SK-N-SH (cell line): ENCODE results near the gene ABHD16A. TPM values are rescaled to one million over a fixed set of nuclear protein-coding genes. Genes with fewer than 3 reads are reported as not detected.

Experiments used
- CTCF ChIA-PET: fragments of 300-600, 350-600 bp; formaldehyde crosslinking; extraction: SDS; loops from one replicate; lab custom pipeline; 2021; lab: Yijun Ruan, JAX
- POLR2A ChIA-PET: fragments of 350-600 bp; sonication (Branson Sonifier 250); formaldehyde crosslinking; extraction: SDS; loops from one replicate; lab custom pipeline; 2020; ENCODE audit warnings: antibody characterized with exemption, inconsistent platforms; lab: Yijun Ruan, JAX
- DNase-seq: peaks from one replicate; pipeline ENCODE4 v3.0.0; 2012
- H2AFZ ChIP-seq: fragments of 200-600 bp; sonication (generic); 2 replicates; pipeline ENCODE4 v1.8.1; 2016; ENCODE audit warnings: antibody characterized with exemption, mild to moderate bottlenecking, low read depth
- H3F3A ChIP-seq: fragments of 200-600 bp; sonication (generic); replicated peaks from 2 replicates; pipeline ENCODE3; 2016; ENCODE audit warnings: antibody characterized with exemption, mild to moderate bottlenecking; ENCODE audit not compliant: insufficient read depth
- H3K27ac ChIP-seq, 2 experiments: fragments of 200-500 bp in 1 of 2; fragments of 200-600 bp in 1 of 2; sonication (Bioruptor generic) in 1 of 2; sonication (generic), shearing (Covaris generic) in 1 of 2; 2 replicates each; pipeline versions ENCODE4 v1.5.1 to v1.6.1; 2014 to 2016; ENCODE audit warnings: low read depth in 2 of 2, inconsistent platforms in 1 of 2, low read length in 1 of 2, mild to moderate bottlenecking in 1 of 2, mixed read lengths in 1 of 2
- H3K27me3 ChIP-seq: fragments of 200-600 bp; sonication (generic), shearing (Covaris generic); 2 replicates; pipeline ENCODE4 v1.6.1; 2016; ENCODE audit warnings: mixed run types; ENCODE audit not compliant: insufficient read depth
- H3K36me3 ChIP-seq, 2 experiments: fragments of 200-500 bp in 1 of 2; fragments of 200-600 bp in 1 of 2; sonication (Bioruptor generic) in 1 of 2; sonication (generic) in 1 of 2; replicated peaks in 1 of 2; 2 replicates each; pipeline versions ENCODE3 to v1.5.1; 2014 to 2016; ENCODE audit warnings: low read length in 1 of 2, mild to moderate bottlenecking in 1 of 2; ENCODE audit not compliant: insufficient read depth in 2 of 2, control insufficient read depth in 1 of 2
- H3K4me1 ChIP-seq, 2 experiments: fragments of 200-500 bp in 1 of 2; fragments of 200-600 bp in 1 of 2; sonication (Bioruptor generic) in 1 of 2; sonication (generic), shearing (Covaris generic) in 1 of 2; 2 replicates each; pipeline versions ENCODE4 v1.5.1 to v1.6.1; 2014 to 2016; ENCODE audit warnings: low read depth in 1 of 2, low read length in 1 of 2, mixed run types in 1 of 2; ENCODE audit not compliant: insufficient read depth in 2 of 2, control insufficient read depth in 1 of 2
- H3K4me2 ChIP-seq: fragments of 200-600 bp; sonication (generic), shearing (Covaris generic); 2 replicates; pipeline ENCODE4 v1.6.1; 2017; ENCODE audit warnings: mixed run types
- H3K4me3 ChIP-seq, 2 experiments: fragments of 200-500 bp in 1 of 2; fragments of 200-600 bp in 1 of 2; sonication (Bioruptor generic) in 1 of 2; sonication (generic), shearing (Covaris generic) in 1 of 2; 2 replicates each; pipeline versions ENCODE4 v1.5.1 to v1.8.1; 2014 to 2016; ENCODE audit warnings: low read depth in 2 of 2, inconsistent platforms in 1 of 2, low read length in 1 of 2, mild to moderate bottlenecking in 1 of 2, mixed read lengths in 1 of 2, moderate library complexity in 1 of 2
- H3K79me2 ChIP-seq: fragments of 200-600 bp; sonication (generic); 2 replicates; pipeline ENCODE4 v1.8.1; 2017; ENCODE audit warnings: mild to moderate bottlenecking; ENCODE audit not compliant: insufficient read depth
- H3K9ac ChIP-seq: fragments of 200-600 bp; sonication (generic); 2 replicates; pipeline ENCODE4 v1.6.1; 2017; ENCODE audit warnings: mixed run types
- H3K9me2 ChIP-seq: fragments of 200-600 bp; sonication (generic); 2 replicates; pipeline ENCODE4 v1.6.1; 2017; ENCODE audit warnings: mixed run types
- H3K9me3 ChIP-seq: fragments of 200-600 bp; sonication (generic); 2 replicates; pipeline ENCODE4 v1.6.1; 2017; ENCODE audit warnings: mixed run types, mild to moderate bottlenecking, moderate library complexity
- H4K20me1 ChIP-seq: fragments of 200-600 bp; sonication (generic); 2 replicates; pipeline ENCODE4 v1.6.1; 2017; ENCODE audit warnings: mild to moderate bottlenecking, mixed run types; ENCODE audit not compliant: insufficient read depth
- CHD2 ChIP-seq: fragments of 150-350 bp; IDR thresholded peaks from 2 replicates; pipeline ENCODE4 v1.6.1; 2018; ENCODE audit warnings: low read length; ENCODE audit not compliant: partially characterized antibody
- ELF1 ChIP-seq: IDR thresholded peaks from 2 replicates; pipeline ENCODE4 v1.4.0; 2012
- EP300 ChIP-seq, 2 experiments: IDR thresholded peaks; 2 replicates each; pipeline versions ENCODE4 v1.4.0 to v1.6.1; 2012; ENCODE audit warnings: borderline replicate concordance in 1 of 2, low read depth in 1 of 2, low read length in 1 of 2
- FOSL2 ChIP-seq: IDR thresholded peaks from 2 replicates; pipeline ENCODE4 v1.4.0; 2012; ENCODE audit warnings: low read depth, mild to moderate bottlenecking, moderate library complexity, borderline replicate concordance
- FOXJ3 ChIP-seq: sonication (generic); formaldehyde crosslinking; IDR thresholded peaks from 2 replicates; pipeline ENCODE4 v1.5.1; 2020; ENCODE audit warnings: mild to moderate bottlenecking, missing genetic modification reagents
- FOXM1 ChIP-seq: IDR thresholded peaks from 2 replicates; pipeline ENCODE4 v1.4.0; 2012; ENCODE audit warnings: low read depth, mild to moderate bottlenecking
- GABPA ChIP-seq: IDR thresholded peaks from 2 replicates; pipeline ENCODE4 v1.4.0; 2012; ENCODE audit warnings: low read depth, mild to moderate bottlenecking
- IRF3 ChIP-seq: fragments of 150-350 bp; IDR thresholded peaks from 2 replicates; pipeline ENCODE4 v1.6.1; 2016; ENCODE audit warnings: mild to moderate bottlenecking, low read depth, low read length
- JUND ChIP-seq: IDR thresholded peaks from 2 replicates; pipeline ENCODE4 v1.4.0; 2012
- MEF2A ChIP-seq: IDR thresholded peaks from 2 replicates; pipeline ENCODE4 v1.4.0; 2012; ENCODE audit warnings: low read depth, borderline replicate concordance
- MXI1 ChIP-seq: IDR thresholded peaks from 2 replicates; pipeline ENCODE4 v1.6.1; 2012; ENCODE audit warnings: mild to moderate bottlenecking, low read depth, low read length, improper control_type of control experiment
- NFIC ChIP-seq: IDR thresholded peaks from 2 replicates; pipeline ENCODE4 v1.4.0; 2012; ENCODE audit warnings: borderline replicate concordance
- NRF1 ChIP-seq: IDR thresholded peaks from 2 replicates; pipeline ENCODE4 v1.6.1; 2012; ENCODE audit warnings: low read depth, mild to moderate bottlenecking, low read length
- PBX3 ChIP-seq: IDR thresholded peaks from 2 replicates; pipeline ENCODE4; 2012
- RAD21 ChIP-seq: IDR thresholded peaks from 2 replicates; pipeline ENCODE4 v1.6.1; 2012; ENCODE audit warnings: mild to moderate bottlenecking, low read length
- REST ChIP-seq: IDR thresholded peaks from 2 replicates; pipeline ENCODE4 v1.6.1; 2012; ENCODE audit warnings: mild to moderate bottlenecking, low read depth, low read length, moderate library complexity
- RXRA ChIP-seq: IDR thresholded peaks from 2 replicates; pipeline ENCODE4 v1.4.0; 2012; ENCODE audit warnings: low read depth, mild to moderate bottlenecking, borderline replicate concordance
- SIN3A ChIP-seq: IDR thresholded peaks from 2 replicates; pipeline ENCODE4 v1.6.1; 2012; ENCODE audit warnings: low read depth, mild to moderate bottlenecking, low read length, moderate library complexity, borderline replicate concordance
- SMC3 ChIP-seq: IDR thresholded peaks from 2 replicates; pipeline ENCODE4 v1.6.1; 2012; ENCODE audit warnings: low read depth, low read length, improper control_type of control experiment
- TAF1 ChIP-seq: IDR thresholded peaks from 2 replicates; pipeline ENCODE4 v1.6.1; 2012; ENCODE audit warnings: low read depth, mild to moderate bottlenecking, low read length, moderate library complexity, borderline replicate concordance
- TCF12 ChIP-seq: IDR thresholded peaks from 2 replicates; pipeline ENCODE4 v1.4.0; 2012
- TEAD4 ChIP-seq: IDR thresholded peaks from 2 replicates; pipeline ENCODE4 v1.4.0; 2012; ENCODE audit warnings: mild to moderate bottlenecking, borderline replicate concordance; ENCODE audit not compliant: insufficient read depth
- YY1 ChIP-seq: IDR thresholded peaks from 2 replicates; pipeline ENCODE4 v1.4.0; 2012; ENCODE audit warnings: low read depth, mild to moderate bottlenecking
- WGBS: methylation state at CpG from one replicate; pipeline ENCODE4 v1.1.6; 2017; ENCODE audit warnings: low lambda C conversion rate; 5-methylcytosine and 5-hydroxymethylcytosine counted together
- polyA plus RNA-seq, 3 experiments: library from polyadenylated mRNA; depleted of rRNA; stranded (reverse); fragments of >200 nt; gene quantifications; 2 replicates each; pipeline ENCODE4 v1.2.3, GENCODE V29; 2012

ABHD16A gene
- polyA plus RNA-seq, 1 of the 3 experiments (the other 2 are of a cell fraction), result 49.3 TPM

GRCh38 chr6:31697555-31697954 lies 5.6 kb downstream of the ABHD16A start:
- Histone ChIP-seq H3K27ac (no peak overlapping the region), H3K9ac (no peak overlapping the region), H2AFZ (no peak overlapping the region), H3K4me1 (peaks cover 0 to 15% of the 10 kb centered on the region in 2 experiments; a peak in 2 of 4 replicates), H3K9me3 (no peaks in the 10 kb centered on the region), H3K36me3 (peaks cover 13 to 31% of the 10 kb centered on the region in 2 experiments), H3K27me3 (no peaks in the 10 kb centered on the region), H3F3A (no peaks in the 10 kb centered on the region), H3K79me2 (peaks cover 33% of the 10 kb centered on the region), H4K20me1 (no peaks in the 10 kb centered on the region), H3K4me2 (no peak overlapping the region), H3K4me3 (no peak overlapping the region), H3K9me2 (no peaks in the 10 kb centered on the region)
- DNase-seq, result no peak
- ChIA-PET POLR2A (no interaction called here), CTCF (interaction anchor here (0.7 kb wide), 1 partner anchor 201 kb away, joined by 3 read pairs; no protein-coding TSS in a partner anchor)
- 71% methylated on average over 3 of the region's 3 CpGs for WGBS
- TF ChIP-seq YY1, result no peak
- no peak for TF ChIP-seq ELF1
- TF ChIP-seq RXRA, result no peak
- TF ChIP-seq GABPA, result no peak
- no peak for TF ChIP-seq RAD21
- no peak for TF ChIP-seq REST
- TF ChIP-seq TEAD4, result no peak
- no peak for TF ChIP-seq JUND
- no peak for TF ChIP-seq NRF1
- TF ChIP-seq FOXM1, result no peak
- no peak for TF ChIP-seq EP300 (IDR thresholded peaks at IDR 0.05; ENCODE audit: borderline replicate concordance in 1 of 2, low read depth in 1 of 2, low read length in 1 of 2)
- TF ChIP-seq PBX3, result no peak
- TF ChIP-seq TAF1, result no peak
- TF ChIP-seq MEF2A, result no peak
- no peak for TF ChIP-seq SIN3A

- no peaks in the 10 kb centered on the region for H3K27me3 ChIP-seq
- DNase-seq, result no peak
- H4K20me1 ChIP-seq, result no peaks in the 10 kb centered on the region
- H3K4me2 ChIP-seq, result no peak overlapping the region
- no peaks in the 10 kb centered on the region for H3K4me1 ChIP-seq
- no peaks in the 10 kb centered on the region for H3F3A ChIP-seq
- no peak overlapping the region for H2AFZ ChIP-seq
- no peak overlapping the region for H3K9ac ChIP-seq
- H3K9me2 ChIP-seq, result no peaks in the 10 kb centered on the region
- H3K9me3 ChIP-seq, result no peaks in the 10 kb centered on the region
- CTCF ChIA-PET, result interaction anchor here (0.6 to 4.5 kb wide), 7 partner anchors 9 to 147 kb away, joined by 3 to 29 read pairs (median 3); partner anchors contain the start of genes ATP6V1G2 and LY6G5C
- no peak overlapping the region for H3K4me3 ChIP-seq
- 94% methylated on average over 5 of the region's 6 CpGs for WGBS
- no peak overlapping the region for H3K27ac ChIP-seq
- H3K36me3 ChIP-seq, result peaks cover 27 to 43% of the 10 kb centered on the region in 2 experiments
- H3K79me2 ChIP-seq, result no peaks in the 10 kb centered on the region
- POLR2A ChIA-PET, result no interaction called here
- no peak for TF ChIP-seq IRF3
- TF ChIP-seq TCF12, result no peak
- no peak for TF ChIP-seq SMC3
- TF ChIP-seq FOSL2, result no peak
- TF ChIP-seq PBX3, result no peak
- TF ChIP-seq NRF1, result no peak
- TF ChIP-seq CHD2, result no peak
- no peak for TF ChIP-seq JUND
- TF ChIP-seq MXI1, result no peak
- TF ChIP-seq GABPA, result no peak
- no peak for TF ChIP-seq RAD21
- no peak for TF ChIP-seq FOXJ3 (CRISPR knock-in tag)
- TF ChIP-seq FOXM1, result no peak
- no peak for TF ChIP-seq NFIC
- no peak for TF ChIP-seq SIN3A
- no peak for TF ChIP-seq MEF2A
These were observed 9.6 kb downstream of the ABHD16A start for GRCh38 chr6:31693535-31693934.
